ENCODE results near the gene TF.
A peak's percentile ranks its signal among the peaks of the same experiment; 100 is the strongest.
"Not testable (repeated sequence)": the region's sequence is repeated elsewhere in the genome, so short reads cannot be mapped to it uniquely, and the experiment has no call there.

Gene TF

DNA sequence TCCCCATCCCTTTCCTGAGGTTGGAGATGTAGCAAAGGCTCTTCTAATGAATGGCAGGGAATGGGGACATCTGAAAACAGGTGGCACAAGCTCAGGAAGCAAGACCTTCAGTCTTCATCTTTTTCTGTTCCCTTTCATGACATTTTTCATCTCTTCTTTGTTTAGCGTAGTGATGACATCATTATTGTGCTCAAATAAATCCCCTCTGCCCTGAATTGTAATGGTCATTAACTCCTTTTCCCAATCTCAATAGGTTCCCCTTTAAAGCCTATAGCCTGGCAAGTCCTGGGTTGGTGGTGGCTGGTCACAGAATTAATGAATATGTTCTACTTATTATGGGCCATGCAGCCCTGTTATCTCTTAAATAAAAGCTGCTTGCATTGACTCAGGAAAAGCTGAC is 21.4 kb downstream of the TF start:
- ATAC-seq, result no peak

DNA sequence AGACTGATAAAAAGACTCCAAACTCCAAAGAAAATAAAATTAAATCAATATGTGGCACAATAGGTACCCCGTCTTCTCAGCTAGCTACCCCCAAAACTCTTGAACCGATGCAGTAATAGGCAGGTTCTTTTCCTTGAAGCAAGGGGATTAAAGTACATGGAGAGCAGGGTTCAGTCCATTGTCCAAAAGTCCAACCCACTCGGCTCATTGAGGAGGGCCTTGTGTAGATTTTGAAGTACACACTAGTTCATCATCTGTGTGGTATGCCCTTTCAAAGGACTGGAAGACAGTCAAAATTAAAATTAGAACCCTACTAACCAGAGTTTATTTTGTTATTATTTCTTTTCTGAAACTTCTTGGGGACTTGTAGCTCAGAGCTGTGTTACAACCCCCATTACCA is 23.3 kb downstream of the TF start:
- no peak for ATAC-seq

DNA sequence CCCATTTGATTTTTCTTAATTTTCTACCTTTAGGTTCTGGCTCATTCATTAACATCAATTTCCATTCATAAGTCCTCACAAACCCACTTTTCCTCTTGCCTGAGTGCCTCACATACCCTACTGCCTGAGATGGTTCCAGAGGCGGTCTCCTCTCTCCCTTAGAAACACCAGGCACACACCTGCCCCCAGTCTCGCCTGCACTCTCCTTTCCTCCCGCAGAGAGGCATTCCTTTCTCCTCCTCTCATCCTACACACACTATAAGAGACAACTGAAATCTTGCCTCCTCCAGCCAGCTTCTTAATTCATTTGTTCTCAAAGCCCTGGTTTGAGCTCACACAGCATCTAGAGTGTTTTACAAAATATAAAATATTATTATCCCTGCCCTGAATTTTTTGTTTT is 27.5 kb downstream of the TF start:
- no peak for ATAC-seq

DNA sequence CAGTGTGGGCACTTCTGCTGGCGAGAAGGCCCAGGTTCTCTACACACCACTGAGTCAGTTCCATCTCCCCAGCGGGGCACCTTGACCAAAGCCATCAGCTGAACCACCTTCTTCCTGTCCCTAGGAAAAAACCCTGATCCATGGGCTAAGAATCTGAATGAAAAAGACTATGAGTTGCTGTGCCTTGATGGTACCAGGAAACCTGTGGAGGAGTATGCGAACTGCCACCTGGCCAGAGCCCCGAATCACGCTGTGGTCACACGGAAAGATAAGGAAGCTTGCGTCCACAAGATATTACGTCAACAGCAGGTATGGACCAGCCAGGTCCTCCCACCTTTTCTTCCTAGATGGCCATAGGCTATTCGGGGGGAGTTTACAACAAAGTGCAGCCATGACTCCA is 29.1 kb downstream of the TF start:
- ATAC-seq, result no peak

DNA sequence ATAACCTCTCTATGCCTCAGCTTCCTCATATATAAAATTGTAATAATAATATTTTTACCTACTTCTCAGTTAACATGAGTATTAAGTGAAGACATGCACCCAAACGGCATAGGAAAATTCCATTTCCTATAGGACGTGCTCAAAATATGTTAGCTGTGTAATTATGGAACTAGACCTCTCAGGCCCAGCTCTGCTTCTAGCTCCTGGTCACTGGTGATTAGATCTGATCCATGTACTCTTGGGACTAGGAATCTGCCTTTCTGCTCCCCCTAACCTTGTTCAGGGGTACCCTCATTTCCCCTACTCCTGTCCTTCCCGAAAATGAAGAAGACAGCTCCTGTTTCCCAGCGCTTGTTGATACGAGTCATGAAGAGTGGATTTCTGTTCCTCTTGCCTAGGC is 29.6 kb downstream of the TF start:
- no peak for ATAC-seq

DNA sequence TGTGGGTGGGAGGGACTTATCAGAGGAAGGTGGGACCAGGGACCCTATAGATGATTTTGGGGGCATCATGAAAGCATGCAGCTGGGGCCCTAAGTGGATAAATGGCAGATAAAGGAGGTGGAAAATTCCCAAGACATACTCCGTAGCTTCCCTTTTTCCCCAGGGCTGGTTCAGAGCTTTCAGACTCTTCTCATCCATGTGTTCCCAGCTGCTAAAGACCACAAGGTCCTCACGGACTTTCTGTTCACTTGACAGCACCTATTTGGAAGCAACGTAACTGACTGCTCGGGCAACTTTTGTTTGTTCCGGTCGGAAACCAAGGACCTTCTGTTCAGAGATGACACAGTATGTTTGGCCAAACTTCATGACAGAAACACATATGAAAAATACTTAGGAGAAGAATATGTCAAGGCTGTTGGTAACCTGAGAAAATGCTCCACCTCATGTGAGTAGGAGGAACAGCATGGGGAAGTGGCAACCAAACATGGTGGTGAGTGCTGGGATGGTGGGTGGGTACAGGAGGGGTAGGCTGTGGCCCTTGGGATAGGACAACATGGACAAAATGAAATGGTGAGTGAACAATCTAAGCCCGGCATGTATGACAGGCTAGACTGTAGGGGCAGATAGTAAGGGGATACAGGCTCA is 30.7 kb downstream of the TF start:
- ATAC-seq, result no peak

DNA sequence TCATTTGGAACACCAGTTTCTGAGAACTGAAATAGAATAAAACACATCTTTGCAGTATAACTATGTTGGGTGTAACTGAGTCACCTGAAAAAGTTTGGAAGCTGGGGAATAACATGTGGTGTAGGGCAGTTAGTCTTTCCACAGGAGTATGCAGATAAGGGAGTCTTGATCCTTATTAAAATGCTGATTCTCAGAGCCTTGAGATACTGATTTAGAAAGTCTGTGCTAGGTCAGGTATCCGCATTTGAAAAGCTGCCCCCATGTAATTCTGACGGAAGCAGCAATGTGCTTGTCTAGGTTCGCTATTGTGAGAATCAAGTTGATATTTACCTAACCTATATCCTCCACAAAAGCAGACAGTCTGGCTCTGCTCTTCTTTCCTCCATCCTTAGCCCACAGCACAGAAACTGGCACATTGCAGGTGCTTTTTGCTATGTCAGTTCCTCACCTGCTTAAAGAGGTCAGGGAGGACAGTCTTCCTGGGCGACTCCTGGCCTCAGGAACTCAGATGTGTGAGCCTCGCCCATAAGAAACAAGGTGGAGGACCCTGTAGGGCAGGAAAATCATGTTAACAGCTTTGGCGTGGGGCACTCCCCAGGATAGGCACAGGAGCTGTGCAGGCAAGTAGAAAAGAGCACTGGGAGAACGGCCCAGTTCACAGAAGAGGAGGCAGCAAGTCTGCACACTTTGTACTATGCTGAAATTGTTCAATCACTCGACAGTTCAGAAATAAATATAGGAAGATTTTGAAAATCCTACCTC is 31.8 kb downstream of the TF start:
- no peak for ATAC-seq

DNA sequence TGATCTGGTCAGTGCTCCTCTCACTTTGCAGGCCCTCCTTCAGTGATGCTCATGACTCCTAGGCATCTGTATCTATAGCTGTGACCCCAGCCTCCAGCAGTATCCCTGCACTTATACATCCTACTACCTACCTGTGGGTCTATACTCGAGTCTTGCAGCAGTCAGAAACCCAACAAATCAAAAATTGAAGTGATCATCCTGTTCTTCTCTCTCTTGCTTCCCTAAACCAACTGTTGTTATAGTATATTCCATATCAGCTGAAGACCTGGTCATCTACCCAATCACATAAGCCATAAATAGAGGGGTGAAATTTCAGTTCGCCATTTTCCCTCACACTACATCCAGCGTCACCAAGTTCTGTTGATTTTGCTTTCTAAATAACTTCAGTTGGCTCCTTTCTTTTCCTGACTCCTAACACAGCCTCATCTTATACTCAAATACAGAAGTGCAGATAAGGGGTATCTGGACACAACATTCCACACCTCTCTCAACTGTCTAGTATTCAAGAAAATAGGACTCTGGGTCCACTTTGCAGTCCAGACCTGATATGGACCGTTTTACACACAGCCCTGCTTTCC is 33.5 kb downstream of the TF start:
- no peak for ATAC-seq

DNA sequence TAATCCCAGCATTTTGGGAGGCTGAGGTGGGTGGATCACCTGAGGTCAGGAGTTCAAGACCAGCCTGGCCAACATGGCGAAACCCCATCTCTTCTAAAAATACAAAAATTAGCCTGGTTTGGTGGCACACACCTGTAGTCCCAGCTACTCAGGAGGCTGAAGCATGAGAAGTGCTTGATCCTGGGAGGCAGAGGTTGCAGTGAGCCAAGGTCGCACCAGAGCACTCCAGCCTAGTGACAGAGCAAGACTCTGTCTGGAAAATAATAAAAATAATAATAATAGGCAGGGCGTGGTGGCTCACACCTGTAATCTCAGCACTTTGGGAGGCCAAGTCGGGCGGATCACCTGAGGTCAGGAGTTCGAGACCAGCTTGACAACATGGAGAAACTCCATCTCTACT is 34.6 kb downstream of the TF start:
- not testable (repeated sequence) for ATAC-seq

DNA sequence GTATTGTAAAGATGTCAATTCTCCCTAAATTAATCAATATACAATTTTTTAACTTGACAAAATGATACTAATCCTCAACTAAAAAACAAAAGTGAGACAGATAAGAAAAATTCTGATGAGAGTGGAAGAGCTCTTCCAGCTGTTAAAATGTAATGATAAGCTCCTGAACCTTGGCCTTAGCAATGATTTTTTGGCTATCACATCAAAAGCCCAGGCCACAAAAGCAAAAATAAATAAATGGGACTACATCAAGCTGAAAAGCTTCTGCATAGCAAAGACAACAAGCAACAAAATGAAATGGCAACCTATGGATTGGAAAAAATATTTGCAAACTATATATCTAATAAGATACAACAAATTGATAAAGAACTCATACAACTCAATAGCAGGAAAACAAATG is 35.4 kb downstream of the TF start:
- no peak for ATAC-seq

DNA sequence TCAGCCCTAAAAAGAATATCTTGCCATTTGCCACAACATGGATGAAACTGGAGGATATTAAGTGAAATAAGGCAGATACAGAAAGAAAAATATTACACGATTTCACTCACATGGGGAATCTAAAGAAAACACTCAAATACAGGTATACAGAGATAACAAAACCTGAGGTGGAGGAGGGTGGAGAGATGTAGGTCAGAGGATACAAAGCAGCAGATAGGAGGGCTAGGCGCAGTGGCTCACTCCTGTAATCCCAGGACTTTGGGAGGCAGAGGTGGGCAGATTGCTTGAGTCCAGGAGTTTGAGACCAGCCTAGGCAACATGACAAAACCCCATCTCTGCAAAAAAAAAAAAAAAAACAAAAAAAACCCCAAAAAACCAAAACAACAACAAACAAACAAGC is 36.3 kb downstream of the TF start:
- ATAC-seq, result no peak

DNA sequence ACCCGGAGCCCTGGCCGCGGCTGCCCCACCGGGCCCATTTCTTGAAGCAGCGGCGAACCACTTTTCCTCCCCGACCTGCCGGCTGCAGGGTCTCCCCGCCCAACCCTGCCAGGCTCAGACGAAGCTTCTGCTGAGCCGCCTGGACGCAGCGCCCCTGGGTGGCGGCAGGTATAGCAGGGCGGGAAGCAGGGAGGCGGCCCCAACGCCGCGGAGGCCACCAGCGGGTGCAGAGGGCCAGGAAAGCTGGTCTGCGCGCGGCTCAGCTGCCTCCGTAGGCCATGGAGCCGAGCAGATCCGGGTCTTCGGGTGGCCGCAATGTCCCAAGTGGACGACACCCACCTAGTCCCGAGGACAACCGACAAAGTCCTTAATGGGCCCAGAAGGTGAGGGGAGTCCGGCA is 37.6 kb downstream of the TF start:
- ATAC-seq, result no peak

DNA sequence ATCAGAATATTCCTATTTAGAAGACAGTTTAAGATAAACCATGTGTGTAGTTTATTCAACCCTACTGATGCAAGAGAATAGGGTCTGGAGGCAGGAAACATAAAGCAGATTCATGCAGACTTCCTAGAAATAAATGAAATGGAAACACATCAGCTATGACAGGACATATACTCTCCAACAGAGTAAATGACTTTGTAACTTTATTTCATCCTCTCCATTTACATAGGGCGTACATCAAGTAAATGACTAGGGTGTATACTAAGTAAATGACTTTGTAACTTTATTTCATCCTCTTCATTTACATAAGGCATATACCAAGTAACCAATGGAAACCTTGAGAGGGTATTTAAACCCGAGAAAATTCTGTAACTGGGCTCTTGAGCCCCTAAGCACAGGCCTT is 41.8 kb downstream of the TF start:
- no peak for ATAC-seq

DNA sequence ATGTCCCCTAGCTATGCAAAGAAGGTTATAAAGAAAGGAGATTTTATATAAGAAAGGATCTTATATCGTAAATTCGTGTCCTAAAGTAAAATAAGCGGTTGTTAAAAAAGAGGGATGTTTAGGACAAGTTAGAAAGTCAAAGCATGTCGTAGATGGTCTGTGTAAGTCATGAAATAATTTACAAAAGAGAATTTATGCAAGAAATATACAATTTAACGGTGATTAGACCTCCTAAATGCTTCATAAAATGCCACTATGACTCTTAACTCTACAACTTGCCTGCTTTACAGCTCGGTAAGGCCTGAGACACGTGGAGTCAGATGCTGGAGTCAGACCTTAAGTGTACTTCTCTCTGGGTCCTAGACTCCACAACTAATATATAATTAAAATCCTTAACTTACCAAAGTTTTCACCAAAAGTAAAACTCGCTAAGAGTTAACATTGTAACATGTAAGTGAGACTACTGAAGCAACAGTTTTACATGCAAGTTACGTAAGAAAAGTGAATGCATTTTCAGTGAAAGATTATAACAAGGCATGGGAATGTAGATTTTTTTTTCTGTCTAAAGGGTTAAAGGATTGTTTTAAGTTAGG is 46.1 kb downstream of the TF start:
- no peak for ATAC-seq

DNA sequence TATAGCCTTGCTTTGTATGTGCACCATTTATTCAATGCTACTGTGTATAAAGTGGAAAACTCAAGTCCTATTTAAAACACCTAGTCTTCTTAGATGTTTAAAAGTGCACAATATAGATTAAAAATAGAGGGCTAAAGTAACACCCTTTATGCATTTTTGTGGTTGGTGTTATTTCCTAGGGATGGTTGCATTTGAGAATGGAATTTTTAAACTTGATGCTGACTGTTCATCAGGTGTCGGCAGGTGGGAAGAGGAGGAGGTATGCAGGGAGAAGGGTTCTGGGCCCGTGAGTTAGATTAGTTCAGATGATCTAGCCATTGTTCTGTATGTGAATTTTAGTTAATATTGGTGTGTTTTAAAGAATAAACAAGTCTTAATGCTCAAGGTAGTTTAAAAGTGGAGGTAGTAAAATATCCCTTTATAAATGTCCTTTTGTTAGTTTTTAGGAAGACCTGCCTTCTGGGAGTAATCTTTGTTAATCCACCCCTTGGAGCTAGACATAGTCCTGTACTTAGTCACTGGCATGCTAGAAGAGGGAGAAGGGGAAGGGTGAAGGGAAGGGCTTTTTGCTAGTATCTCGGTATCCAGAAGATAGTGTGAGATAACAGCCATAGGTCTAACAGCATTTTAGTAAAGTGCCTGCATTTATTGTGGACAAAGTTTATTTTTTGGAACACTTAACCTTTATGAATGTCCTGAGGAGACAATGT is 51.4 kb downstream of the TF start:
- ATAC-seq, result no peak

DNA sequence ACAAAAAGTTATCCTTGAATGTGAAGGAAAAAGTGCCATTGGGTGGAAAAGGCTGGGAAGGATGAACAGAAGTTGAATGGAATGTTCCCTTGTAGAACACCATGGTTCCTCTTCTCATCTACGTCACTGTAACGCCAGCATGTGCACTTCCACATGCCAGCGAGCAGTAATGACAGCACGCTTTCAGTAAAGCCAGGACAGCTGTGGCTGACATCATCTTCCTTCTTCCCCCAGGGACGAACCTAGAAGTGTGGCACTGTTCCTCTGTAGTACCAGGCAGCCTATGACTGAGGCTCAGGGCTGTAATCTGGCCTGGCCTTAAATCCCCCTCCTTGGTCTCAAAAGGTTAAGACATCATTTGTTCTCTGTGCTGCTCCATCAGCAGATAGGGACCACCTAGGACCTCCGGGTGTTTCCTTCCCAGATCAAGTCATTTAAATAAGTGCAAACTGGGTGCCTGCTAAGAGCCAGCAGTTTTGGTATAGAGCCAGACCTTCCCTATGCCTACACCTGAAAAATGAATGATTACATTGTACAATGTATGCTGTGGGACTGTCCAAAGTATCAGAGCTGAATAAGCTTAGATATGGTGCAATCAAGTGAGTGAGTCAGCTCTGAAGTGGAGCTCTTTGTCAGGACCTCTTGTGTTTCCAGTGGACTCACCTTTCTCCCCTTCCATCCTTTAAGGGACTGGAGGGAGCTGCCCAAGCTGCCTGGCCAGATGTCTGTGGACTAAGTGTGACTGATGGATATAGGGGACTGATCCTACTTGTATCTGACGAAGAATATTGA is 53.8 kb downstream of the TF start:
- ATAC-seq, result peak in 1 of 2 donors; percentile 41

DNA sequence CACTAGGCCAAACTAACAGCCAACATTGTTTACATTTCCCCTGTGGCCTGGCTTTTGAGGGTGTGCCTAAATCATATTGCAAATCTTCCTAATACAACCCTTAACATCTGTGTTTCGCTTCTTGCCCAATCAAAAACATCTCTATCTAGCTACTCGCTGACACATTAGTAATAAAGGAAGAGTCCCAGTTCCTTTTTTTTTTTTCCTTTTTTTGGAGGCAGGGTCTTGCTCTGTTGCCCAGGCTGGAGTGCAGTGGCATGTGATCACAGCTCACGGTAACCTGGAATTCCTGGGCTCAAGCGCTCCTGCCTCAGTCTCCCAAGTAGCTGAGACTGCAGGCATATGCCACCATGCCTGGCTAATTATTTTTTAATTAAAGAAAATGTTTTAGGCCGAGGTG is 57.3 kb downstream of the TF start:
- ATAC-seq, result no peak

DNA sequence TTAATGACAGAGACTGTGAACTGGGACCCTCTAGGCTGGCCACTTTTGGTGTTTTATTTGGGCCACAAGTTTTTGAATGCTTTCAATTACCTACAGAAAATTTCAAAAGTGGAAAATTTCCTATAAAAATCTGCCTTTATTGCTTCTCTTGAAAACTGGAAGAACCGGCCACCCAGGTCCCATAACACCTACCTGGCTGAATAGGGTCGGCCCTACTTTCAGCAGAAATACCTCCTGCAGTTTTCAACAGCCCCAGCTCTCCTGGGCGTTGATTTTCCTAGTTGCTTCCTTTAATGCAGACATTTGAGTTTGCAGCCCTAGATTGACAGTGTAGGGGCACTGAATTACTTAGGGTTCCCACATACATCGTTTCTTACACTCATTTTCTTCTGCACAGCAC is 58.7 kb downstream of the TF start:
- no peak for ATAC-seq

DNA sequence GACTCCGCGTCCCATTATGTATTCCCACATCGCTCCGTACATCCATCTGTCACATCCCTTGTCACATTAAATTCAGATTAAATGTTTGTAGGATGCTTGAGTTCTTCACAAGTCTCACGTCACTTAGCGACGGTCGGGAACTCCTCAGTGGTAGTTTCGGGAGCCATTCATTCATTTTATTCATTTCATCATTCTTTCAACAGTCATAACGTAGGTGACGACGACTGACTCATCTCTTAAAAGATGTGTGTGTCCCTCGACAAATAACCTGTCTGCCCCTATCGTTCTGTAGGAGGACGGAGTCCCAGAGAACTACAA is 59.1 kb downstream of the TF start:
- ATAC-seq, result peak in 1 of 2 donors; percentile 99

DNA sequence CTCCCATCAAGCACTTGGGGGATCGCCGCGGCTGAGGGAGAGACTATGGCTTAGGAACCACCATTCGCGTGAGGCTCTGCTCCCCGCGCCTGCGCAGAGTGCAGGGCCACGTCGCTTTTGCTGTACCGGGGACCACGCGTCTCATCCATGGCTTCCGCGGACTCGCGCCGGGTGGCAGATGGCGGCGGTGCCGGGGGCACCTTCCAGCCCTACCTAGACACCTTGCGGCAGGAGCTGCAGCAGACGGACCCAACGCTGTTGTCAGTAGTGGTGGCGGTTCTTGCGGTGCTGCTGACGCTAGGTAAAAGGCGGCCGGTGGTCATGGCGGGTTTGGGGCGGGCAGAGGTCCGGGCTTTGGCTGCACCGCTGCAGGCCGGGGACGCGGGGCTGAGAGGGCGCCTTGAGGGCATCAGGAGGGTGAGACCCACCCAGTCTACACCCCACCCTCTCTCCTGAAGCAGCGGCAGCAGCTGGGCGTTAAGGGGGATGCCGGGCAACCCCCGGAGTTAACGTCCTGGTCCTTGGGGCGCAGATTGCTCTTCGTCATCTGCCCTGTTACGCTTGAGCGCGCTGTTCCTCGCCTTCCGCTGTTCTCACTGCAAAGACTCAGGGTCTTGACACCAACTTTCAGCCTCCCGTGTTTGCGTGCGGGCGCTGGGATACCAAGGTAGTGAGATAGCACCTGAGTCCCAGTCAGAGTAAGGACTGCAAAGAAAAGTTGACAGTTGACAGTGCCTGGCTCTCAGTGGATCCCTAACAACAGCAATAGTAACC is 59.7 kb downstream of the TF start, which contains the start of gene SRPRB:
Gene SRPRB (plus strand): TSS at position 114 of the 774 bp plus-strand sequence. CDS start 34 bp downstream, at position 148.
- peak; percentile 30 to 99 for ATAC-seq

DNA sequence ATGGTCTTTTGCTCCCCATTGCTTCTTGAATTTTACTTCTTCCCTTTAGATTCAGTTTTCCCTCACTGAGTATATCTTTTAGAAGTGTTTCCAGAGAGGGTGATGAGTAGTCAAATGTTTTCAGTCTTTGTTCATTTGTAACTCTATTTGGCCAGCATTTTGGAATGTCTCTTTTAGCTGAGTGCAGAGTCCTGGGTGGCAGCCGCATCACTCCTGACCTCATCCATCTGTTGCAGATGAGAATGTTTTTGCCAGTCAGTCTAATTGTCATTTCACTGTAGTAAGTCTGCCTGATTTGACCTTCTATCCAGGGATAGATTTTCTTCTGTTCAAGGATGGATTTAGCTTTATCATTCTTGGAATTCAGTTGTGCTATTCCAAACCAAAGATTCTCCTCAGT is 66.7 kb downstream of the TF start:
- ATAC-seq, result no peak

DNA sequence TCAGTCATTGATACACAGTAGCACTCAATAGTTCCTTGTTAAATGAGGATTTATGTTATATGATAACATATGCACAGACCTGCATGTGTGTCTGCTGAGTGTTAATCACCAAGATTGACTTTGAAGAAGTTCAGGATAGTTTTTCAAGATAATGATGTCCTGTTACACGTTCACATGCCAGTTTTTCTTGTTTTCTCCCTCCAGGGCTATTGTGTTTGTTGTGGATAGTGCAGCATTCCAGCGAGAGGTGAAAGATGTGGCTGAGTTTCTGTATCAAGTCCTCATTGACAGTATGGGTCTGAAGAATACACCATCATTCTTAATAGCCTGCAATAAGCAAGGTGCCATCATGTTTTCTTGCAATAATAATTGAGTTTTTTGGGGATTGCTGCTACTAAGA is 69.2 kb downstream of the TF start:
- ATAC-seq, result no peak

Measured in activated CD4-positive, CD25-positive, alpha-beta regulatory T cell treated with anti-CD3 and anti-CD28 coated beads, Interleukin-2, amount 50 U/mL, for 24 hours (primary cell).